ENCODE measurements around the gene ZFPL1.

DNA sequence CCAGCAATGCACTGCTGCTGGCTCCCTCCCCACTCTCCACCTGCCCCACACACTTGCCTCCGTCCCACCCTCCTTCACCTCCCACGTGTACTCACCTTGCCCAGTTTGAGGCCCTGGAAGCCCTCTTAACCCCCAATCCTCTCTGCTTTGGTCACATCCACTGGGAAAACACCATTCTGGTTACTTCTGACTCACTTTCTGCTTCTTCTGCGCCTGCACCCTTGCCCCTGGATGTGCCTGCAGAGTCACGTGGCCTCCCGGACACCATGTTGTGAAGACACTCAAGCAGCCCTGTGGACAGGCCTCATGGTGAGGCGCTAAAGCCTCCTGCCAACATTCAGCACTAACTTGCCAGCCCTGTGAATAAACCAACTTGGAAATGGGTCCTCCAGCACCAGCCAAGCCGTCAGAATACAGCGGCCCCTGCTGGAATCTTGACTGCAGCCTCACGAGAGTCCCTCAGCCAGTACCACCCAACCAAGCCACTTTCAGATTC lies 23.1 kb upstream of the ZFPL1 start:
- no peak for TF ChIP-seq ISL1 (CRISPR knock-in tag; IDR thresholded peaks at IDR 0.05)
- TF ChIP-seq, protein P1, sequence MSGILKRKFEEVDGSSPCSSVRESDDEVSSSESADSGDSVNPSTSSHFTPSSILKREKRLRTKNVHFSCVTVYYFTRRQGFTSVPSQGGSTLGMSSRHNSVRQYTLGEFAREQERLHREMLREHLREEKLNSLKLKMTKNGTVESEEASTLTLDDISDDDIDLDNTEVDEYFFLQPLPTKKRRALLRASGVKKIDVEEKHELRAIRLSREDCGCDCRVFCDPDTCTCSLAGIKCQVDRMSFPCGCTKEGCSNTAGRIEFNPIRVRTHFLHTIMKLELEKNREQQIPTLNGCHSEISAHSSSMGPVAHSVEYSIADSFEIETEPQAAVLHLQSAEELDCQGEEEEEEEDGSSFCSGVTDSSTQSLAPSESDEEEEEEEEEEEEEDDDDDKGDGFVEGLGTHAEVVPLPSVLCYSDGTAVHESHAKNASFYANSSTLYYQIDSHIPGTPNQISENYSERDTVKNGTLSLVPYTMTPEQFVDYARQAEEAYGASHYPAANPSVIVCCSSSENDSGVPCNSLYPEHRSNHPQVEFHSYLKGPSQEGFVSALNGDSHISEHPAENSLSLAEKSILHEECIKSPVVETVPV (CRISPR knock-in tag; IDR thresholded peaks at IDR 0.05), result no peak
- TF ChIP-seq ZNF565 (CRISPR knock-in tag; conservative IDR thresholded peaks at IDR 0.05; ENCODE audit: low read depth), result no peak
- TF ChIP-seq CREB5 (CRISPR knock-in tag; IDR thresholded peaks at IDR 0.05; ENCODE audit: low read depth), result no peak
- no peak for TF ChIP-seq ZNF8 (CRISPR knock-in tag; IDR thresholded peaks at IDR 0.05)
- TF ChIP-seq ZC3H10 (CRISPR knock-in tag; IDR thresholded peaks at IDR 0.05), result no peak
- TF ChIP-seq ZFP3 (CRISPR knock-in tag; IDR thresholded peaks at IDR 0.05), result no peak
- TF ChIP-seq RARB (CRISPR knock-in tag; IDR thresholded peaks at IDR 0.05), result no peak
- TF ChIP-seq PATZ1 (CRISPR knock-in tag; IDR thresholded peaks at IDR 0.05; ENCODE audit: borderline replicate concordance), result no peak
- TF ChIP-seq TCF4 (CRISPR knock-in tag; IDR thresholded peaks at IDR 0.05; ENCODE audit: borderline replicate concordance), result no peak
- no peak for TF ChIP-seq ZNF70 (CRISPR knock-in tag; IDR thresholded peaks at IDR 0.05)
- TF ChIP-seq GLIS3 (CRISPR knock-in tag; IDR thresholded peaks at IDR 0.05), result no peak
